ENCODE results near the gene CNMD. TPM values are rescaled to one million over a fixed set of nuclear protein-coding genes. Genes with fewer than 3 reads are reported as not detected.

CNMD gene
- total RNA-seq, 3 donors from 2014 or later (not counting 1 experiment from before 2014, with no cell fraction given): not detected

DNA sequence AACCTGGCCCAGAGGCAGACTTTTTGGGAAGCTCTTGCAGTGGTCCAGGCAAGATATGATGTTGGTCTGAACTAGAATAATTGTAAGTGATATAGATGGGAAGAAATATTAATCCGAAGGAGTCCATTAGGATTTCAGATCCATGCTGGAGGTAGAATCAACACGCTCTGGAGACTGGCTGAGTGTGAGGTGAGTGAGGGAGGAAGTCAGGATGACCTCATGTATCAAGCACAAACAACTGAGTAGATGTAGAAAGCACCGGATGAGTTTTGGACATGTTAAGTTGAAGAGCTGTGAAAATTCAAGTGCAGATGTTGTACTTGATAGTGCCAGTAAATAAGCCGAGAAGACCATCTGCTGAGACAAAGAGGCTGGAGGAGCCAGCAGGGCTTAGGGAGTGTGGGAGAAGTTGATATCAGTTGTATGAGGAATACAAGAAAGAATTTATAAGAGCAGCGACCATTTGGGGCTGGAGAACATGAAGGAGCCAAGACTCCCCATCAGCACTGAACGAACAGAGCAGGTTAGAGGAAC is 5.3 kb upstream of the CNMD start:
- H3K27ac Mint-ChIP-seq: no peak overlapping the region
- no peaks in the 10 kb centered on the region for H3K36me3 ChIP-seq (ENCODE audit: control insufficient read depth, insufficient read depth, low read length)
- intact Hi-C loops (cut with micrococcal nuclease): no loop called here
- no peaks in the 10 kb centered on the region for H3K4me1 ChIP-seq (ENCODE audit: control insufficient read depth, insufficient read depth, low read length)
- no peak overlapping the region for H3K27ac ChIP-seq (ENCODE audit: low read length)
- no peaks in the 10 kb centered on the region for H3K36me3 Mint-ChIP-seq
- no peaks in the 10 kb centered on the region for H3K9me3 Mint-ChIP-seq
- ATAC-seq (no peak), DNase-seq (no peak)
- peaks cover 3% of the 10 kb centered on the region for H3K27me3 ChIP-seq (ENCODE audit: control insufficient read depth, insufficient read depth, low read length)
- WGBS (ENCODE audit: insufficient coverage): 80% methylated on average over 6 of the region's 6 CpGs
- TF ChIP-seq, protein P1, sequence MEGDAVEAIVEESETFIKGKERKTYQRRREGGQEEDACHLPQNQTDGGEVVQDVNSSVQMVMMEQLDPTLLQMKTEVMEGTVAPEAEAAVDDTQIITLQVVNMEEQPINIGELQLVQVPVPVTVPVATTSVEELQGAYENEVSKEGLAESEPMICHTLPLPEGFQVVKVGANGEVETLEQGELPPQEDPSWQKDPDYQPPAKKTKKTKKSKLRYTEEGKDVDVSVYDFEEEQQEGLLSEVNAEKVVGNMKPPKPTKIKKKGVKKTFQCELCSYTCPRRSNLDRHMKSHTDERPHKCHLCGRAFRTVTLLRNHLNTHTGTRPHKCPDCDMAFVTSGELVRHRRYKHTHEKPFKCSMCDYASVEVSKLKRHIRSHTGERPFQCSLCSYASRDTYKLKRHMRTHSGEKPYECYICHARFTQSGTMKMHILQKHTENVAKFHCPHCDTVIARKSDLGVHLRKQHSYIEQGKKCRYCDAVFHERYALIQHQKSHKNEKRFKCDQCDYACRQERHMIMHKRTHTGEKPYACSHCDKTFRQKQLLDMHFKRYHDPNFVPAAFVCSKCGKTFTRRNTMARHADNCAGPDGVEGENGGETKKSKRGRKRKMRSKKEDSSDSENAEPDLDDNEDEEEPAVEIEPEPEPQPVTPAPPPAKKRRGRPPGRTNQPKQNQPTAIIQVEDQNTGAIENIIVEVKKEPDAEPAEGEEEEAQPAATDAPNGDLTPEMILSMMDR (IDR thresholded peaks at IDR 0.05): no peak
- H3K27me3 Mint-ChIP-seq (ENCODE audit: low read depth in 2 of 2): peaks cover 38 to 39% of the 10 kb centered on the region in 2 donors
- H3K4me1 Mint-ChIP-seq: peaks cover 0 to under 1% of the 10 kb centered on the region in 2 donors
- no peak overlapping the region for H3K4me3 Mint-ChIP-seq
- H3K4me3 ChIP-seq (ENCODE audit: low read length): no peak overlapping the region
- H3K9me3 ChIP-seq (ENCODE audit: control insufficient read depth, insufficient read depth, low read length): no peaks in the 10 kb centered on the region

DNA sequence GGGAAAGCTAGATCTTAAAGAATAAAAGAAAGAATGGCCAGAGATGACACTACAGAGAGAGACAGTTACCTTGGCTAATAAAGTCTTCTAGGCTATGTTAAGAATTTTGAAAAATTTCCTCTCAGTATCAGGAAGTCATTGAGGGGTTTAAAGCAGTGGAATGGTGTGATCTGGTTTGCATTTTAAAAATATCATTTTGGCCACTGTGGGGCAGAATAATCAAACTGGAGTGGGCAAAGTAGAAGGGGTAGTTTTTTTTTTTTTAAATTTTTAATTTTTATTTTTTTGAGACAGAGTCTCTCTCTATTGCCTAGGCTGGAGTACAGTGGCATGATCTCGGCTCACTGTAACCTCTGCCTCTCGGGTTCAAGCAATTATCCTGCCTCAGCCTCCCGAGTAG is 4.4 kb upstream of the CNMD start:
- H3K9me3 Mint-ChIP-seq: no peaks in the 10 kb centered on the region
- H3K4me1 Mint-ChIP-seq: peaks cover 0 to 5% of the 10 kb centered on the region in 2 donors
- peaks cover 43 to 45% of the 10 kb centered on the region in 2 donors for H3K27me3 Mint-ChIP-seq (ENCODE audit: low read depth in 2 of 2)
- Histone ChIP-seq H3K27ac (ENCODE audit: low read length) (no peak overlapping the region), H3K36me3 (ENCODE audit: control insufficient read depth, insufficient read depth, low read length) (no peaks in the 10 kb centered on the region), H3K4me3 (ENCODE audit: low read length) (no peak overlapping the region), H3K27me3 (ENCODE audit: control insufficient read depth, insufficient read depth, low read length) (peaks cover 11% of the 10 kb centered on the region), H3K4me1 (ENCODE audit: control insufficient read depth, insufficient read depth, low read length) (peaks cover 5% of the 10 kb centered on the region), H3K9me3 (ENCODE audit: control insufficient read depth, insufficient read depth, low read length) (no peaks in the 10 kb centered on the region)
- TF ChIP-seq, protein P1 (IDR thresholded peaks at IDR 0.05): no peak
- H3K4me3 Mint-ChIP-seq: no peak overlapping the region
- intact Hi-C loops (cut with micrococcal nuclease): no loop called here
- 100% methylated on average over 3 of the region's 3 CpGs for WGBS (ENCODE audit: insufficient coverage)
- H3K27ac Mint-ChIP-seq: no peak overlapping the region
- no peak for DNase-seq
- ATAC-seq: no peak
- no peaks in the 10 kb centered on the region for H3K36me3 Mint-ChIP-seq

DNA sequence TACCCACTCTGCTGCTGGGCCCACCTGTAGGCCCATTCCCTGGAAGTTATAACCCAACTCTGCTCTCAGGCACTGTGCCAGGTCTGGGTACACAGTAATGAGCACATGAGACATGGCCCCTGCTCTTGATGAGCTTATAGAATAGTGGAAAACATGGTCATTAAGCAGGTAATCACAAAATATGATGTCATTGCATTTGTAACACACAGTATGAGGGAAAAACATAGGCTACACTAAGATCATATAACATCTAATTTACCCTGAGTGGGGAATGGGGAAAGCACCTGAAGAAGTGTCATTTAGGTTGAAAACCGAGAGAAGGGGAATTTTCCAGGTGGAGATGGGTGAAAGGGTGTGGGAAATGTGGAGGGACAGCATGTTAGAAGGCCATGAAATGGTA is 3.9 kb upstream of the CNMD start:
- 61% methylated on average over 1 of the region's 1 CpG for WGBS (ENCODE audit: insufficient coverage)
- TF ChIP-seq, protein P1 (IDR thresholded peaks at IDR 0.05): no peak
- Mint-ChIP-seq H3K9me3 (no peaks in the 10 kb centered on the region), H3K27me3 (ENCODE audit: low read depth in 2 of 2) (peaks cover 43 to 46% of the 10 kb centered on the region in 2 donors), H3K27ac (no peak overlapping the region), H3K4me3 (no peak overlapping the region), H3K4me1 (peaks cover 0 to 5% of the 10 kb centered on the region in 2 donors), H3K36me3 (no peaks in the 10 kb centered on the region)
- Histone ChIP-seq H3K36me3 (ENCODE audit: control insufficient read depth, insufficient read depth, low read length) (no peaks in the 10 kb centered on the region), H3K4me3 (ENCODE audit: low read length) (no peak overlapping the region), H3K4me1 (ENCODE audit: control insufficient read depth, insufficient read depth, low read length) (peaks cover 7% of the 10 kb centered on the region), H3K27me3 (ENCODE audit: control insufficient read depth, insufficient read depth, low read length) (peaks cover 12% of the 10 kb centered on the region), H3K9me3 (ENCODE audit: control insufficient read depth, insufficient read depth, low read length) (no peaks in the 10 kb centered on the region), H3K27ac (ENCODE audit: low read length) (no peak overlapping the region)
- ATAC-seq (no peak), DNase-seq (no peak)
- intact Hi-C loops (cut with micrococcal nuclease): no loop called here

All from natural killer cell (primary cell).